SK-N-SH treated with all-trans-retinoic acid at 6 μM for 48 hours (cell line): ENCODE results near the gene ZNF778.

Experiments
- ATAC-seq: fragments of 200-7000 bp; cut with Tn5 transposase; 3 replicates; pipeline ENCODE4 v1.9.1; 2020; ENCODE audit warnings: mild to moderate bottlenecking, moderate library complexity
- ARNTL ChIP-seq: fragments of 450-650 bp; formaldehyde crosslinking; IDR thresholded peaks from 2 replicates; pipeline ENCODE4 v1.5.0; 2020; ENCODE audit warnings: low read depth, mild to moderate bottlenecking, moderate library complexity, borderline replicate concordance
- BACH2 ChIP-seq: fragments of 250-450 bp; sonication (Bioruptor Pico); IDR thresholded peaks from 2 replicates; pipeline ENCODE4 v1.9.0; 2021; ENCODE audit warnings: mild to moderate bottlenecking, borderline replicate concordance
- CSDC2 ChIP-seq: fragments of 250-450 bp; sonication (Bioruptor Pico); IDR thresholded peaks from 2 replicates; pipeline ENCODE4 v1.5.0; 2020; ENCODE audit warnings: mild to moderate bottlenecking, moderate library complexity
- ESRRG ChIP-seq: fragments of 250-450 bp; sonication (Bioruptor Pico); IDR thresholded peaks from 2 replicates; pipeline ENCODE4 v1.6.1; 2021; ENCODE audit warnings: mild to moderate bottlenecking
- GLIS3 ChIP-seq: fragments of 250-450 bp; sonication (Bioruptor Pico); IDR thresholded peaks from 2 replicates; pipeline ENCODE4 v1.5.0; 2020; ENCODE audit warnings: mild to moderate bottlenecking, moderate library complexity
- ISL1 ChIP-seq: fragments of 250-450 bp; sonication (Bioruptor Pico); IDR thresholded peaks from 2 replicates; pipeline ENCODE4 v2.1.2; 2022; ENCODE audit warnings: mild to moderate bottlenecking, moderate library complexity
- OSR1 ChIP-seq: fragments of 250-450 bp; sonication (Bioruptor Pico); IDR thresholded peaks from 2 replicates; pipeline ENCODE4 v1.8.0; 2022; ENCODE audit warnings: moderate library complexity, mild to moderate bottlenecking, inconsistent platforms
- PPARA ChIP-seq: fragments of 250-450 bp; sonication (Bioruptor Pico); IDR thresholded peaks from 2 replicates; pipeline ENCODE4 v1.5.0; 2020; ENCODE audit warnings: mild to moderate bottlenecking, borderline replicate concordance
- RARB ChIP-seq: fragments of 250-450 bp; sonication (Bioruptor Pico); IDR thresholded peaks from 2 replicates; pipeline ENCODE4 v1.8.0; 2021; ENCODE audit warnings: mild to moderate bottlenecking, moderate library complexity
- SNAI2 ChIP-seq: fragments of 250-450 bp; sonication (Bioruptor Pico); IDR thresholded peaks from 2 replicates; pipeline ENCODE4 v1.5.0; 2020; ENCODE audit warnings: mild to moderate bottlenecking, moderate library complexity
- TCF4 ChIP-seq: fragments of 250-450 bp; sonication (Bioruptor Pico); IDR thresholded peaks from 2 replicates; pipeline ENCODE4 v1.8.0; 2021; ENCODE audit warnings: mild to moderate bottlenecking, moderate library complexity, borderline replicate concordance
- TOX ChIP-seq: fragments of 250-450 bp; sonication (Bioruptor Pico); IDR thresholded peaks from 2 replicates; pipeline ENCODE4 v1.8.0; 2021; ENCODE audit warnings: mild to moderate bottlenecking, moderate library complexity, borderline replicate concordance
- ZC3H10 ChIP-seq: fragments of 250-450 bp; sonication (Bioruptor Pico); IDR thresholded peaks from 2 replicates; pipeline ENCODE4 v1.5.1; 2021; ENCODE audit warnings: mild to moderate bottlenecking, moderate library complexity
- ZFP3 ChIP-seq: fragments of 250-450 bp; sonication (Bioruptor Pico); IDR thresholded peaks from 2 replicates; pipeline ENCODE4 v1.5.0; 2020; ENCODE audit warnings: mild to moderate bottlenecking, moderate library complexity
- ZFP30 ChIP-seq: fragments of 450-650 bp; formaldehyde crosslinking; IDR thresholded peaks from 2 replicates; pipeline ENCODE4 v1.5.0; 2022; ENCODE audit warnings: mild to moderate bottlenecking, moderate library complexity
- ZNF565 ChIP-seq: fragments of 450-650 bp; formaldehyde crosslinking; conservative IDR thresholded peaks from 2 replicates; pipeline ENCODE4 v1.5.0; 2020; ENCODE audit warnings: low read depth, mild to moderate bottlenecking, moderate library complexity
- ZNF70 ChIP-seq: fragments of 450-650 bp; formaldehyde crosslinking; IDR thresholded peaks from 2 replicates; pipeline ENCODE4 v1.5.0; 2020; ENCODE audit warnings: mild to moderate bottlenecking, moderate library complexity
- ZNF8 ChIP-seq: fragments of 450-650 bp; formaldehyde crosslinking; IDR thresholded peaks from 2 replicates; pipeline ENCODE4 v1.5.0; 2020; ENCODE audit warnings: mild to moderate bottlenecking, moderate library complexity
- TF ChIP-seq, protein P1 (sequence below): fragments of 250-450 bp; sonication (Bioruptor Pico); IDR thresholded peaks from 2 replicates; pipeline ENCODE4 v1.8.0; 2020; ENCODE audit warnings: mild to moderate bottlenecking, moderate library complexity, borderline replicate concordance
- TF ChIP-seq, protein P2 (sequence below): fragments of 250-450 bp; sonication (Bioruptor Pico); IDR thresholded peaks from 2 replicates; pipeline ENCODE4 v1.8.0; 2021; ENCODE audit warnings: low read depth, mild to moderate bottlenecking, moderate library complexity, borderline replicate concordance
- TF ChIP-seq, protein P3 (sequence below): fragments of 250-450 bp; sonication (Bioruptor Pico); IDR thresholded peaks from 2 replicates; pipeline ENCODE4 v1.5.0; 2020; ENCODE audit warnings: mild to moderate bottlenecking, moderate library complexity
- TF ChIP-seq, protein P4 (sequence below): fragments of 250-450 bp; sonication (Bioruptor Pico); IDR thresholded peaks from 2 replicates; pipeline ENCODE4 v1.5.1; 2020; ENCODE audit warnings: low read depth, mild to moderate bottlenecking, moderate library complexity

ZNF778 gene

DNA sequence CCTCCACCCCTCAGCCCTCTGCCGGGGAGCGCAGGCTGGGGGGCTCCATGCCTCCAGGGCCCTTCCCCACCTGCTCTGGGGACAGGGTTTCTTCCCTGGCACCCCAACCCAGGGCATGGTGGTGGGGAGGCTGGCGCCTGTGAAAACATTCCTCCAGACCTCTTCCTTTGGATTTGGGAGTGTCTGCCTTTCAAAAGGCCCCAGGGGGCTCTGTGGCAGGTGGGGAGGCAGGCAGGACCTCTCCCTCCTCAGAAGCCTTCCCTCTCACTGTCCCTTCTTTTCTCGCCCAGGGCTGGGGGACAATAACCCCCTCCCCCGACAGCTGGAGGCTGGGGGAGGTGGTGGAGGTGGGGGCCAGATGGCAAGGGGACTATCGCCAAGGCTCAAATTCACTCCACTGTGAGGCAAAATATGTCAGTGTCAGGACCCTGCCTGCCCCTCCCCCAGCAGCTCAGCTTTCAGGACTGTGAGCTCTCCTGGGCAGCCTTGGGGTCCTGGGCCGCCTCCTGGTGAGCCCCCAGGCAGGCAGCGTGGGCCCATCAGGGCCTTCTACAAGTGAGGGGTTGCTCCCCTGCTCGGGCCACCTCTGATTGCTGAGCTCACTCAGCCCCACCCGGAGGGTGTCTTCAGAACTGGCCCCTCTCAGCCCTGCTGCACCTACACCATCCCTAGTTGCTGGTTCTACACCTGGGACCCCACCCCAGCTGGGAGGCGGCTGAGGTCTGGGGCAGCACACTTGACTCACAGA, 44.2 kb upstream of the ZNF778 start:
- ATAC-seq, result no peak
- TF ChIP-seq PPARA (CRISPR knock-in tag), result no peak
- TF ChIP-seq ZNF70 (CRISPR knock-in tag), result no peak
- no peak for TF ChIP-seq TOX (CRISPR knock-in tag)
- TF ChIP-seq, protein P1, sequence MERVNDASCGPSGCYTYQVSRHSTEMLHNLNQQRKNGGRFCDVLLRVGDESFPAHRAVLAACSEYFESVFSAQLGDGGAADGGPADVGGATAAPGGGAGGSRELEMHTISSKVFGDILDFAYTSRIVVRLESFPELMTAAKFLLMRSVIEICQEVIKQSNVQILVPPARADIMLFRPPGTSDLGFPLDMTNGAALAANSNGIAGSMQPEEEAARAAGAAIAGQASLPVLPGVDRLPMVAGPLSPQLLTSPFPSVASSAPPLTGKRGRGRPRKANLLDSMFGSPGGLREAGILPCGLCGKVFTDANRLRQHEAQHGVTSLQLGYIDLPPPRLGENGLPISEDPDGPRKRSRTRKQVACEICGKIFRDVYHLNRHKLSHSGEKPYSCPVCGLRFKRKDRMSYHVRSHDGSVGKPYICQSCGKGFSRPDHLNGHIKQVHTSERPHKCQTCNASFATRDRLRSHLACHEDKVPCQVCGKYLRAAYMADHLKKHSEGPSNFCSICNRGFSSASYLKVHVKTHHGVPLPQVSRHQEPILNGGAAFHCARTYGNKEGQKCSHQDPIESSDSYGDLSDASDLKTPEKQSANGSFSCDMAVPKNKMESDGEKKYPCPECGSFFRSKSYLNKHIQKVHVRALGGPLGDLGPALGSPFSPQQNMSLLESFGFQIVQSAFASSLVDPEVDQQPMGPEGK (CRISPR knock-in tag), result no peak
- no peak for TF ChIP-seq OSR1 (CRISPR knock-in tag)
- TF ChIP-seq, protein P2, sequence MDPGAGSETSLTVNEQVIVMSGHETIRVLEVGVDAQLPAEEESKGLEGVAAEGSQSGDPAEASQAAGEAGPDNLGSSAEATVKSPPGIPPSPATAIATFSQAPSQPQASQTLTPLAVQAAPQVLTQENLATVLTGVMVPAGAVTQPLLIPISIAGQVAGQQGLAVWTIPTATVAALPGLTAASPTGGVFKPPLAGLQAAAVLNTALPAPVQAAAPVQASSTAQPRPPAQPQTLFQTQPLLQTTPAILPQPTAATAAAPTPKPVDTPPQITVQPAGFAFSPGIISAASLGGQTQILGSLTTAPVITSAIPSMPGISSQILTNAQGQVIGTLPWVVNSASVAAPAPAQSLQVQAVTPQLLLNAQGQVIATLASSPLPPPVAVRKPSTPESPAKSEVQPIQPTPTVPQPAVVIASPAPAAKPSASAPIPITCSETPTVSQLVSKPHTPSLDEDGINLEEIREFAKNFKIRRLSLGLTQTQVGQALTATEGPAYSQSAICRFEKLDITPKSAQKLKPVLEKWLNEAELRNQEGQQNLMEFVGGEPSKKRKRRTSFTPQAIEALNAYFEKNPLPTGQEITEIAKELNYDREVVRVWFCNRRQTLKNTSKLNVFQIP (CRISPR knock-in tag), result no peak
- TF ChIP-seq, protein P3, sequence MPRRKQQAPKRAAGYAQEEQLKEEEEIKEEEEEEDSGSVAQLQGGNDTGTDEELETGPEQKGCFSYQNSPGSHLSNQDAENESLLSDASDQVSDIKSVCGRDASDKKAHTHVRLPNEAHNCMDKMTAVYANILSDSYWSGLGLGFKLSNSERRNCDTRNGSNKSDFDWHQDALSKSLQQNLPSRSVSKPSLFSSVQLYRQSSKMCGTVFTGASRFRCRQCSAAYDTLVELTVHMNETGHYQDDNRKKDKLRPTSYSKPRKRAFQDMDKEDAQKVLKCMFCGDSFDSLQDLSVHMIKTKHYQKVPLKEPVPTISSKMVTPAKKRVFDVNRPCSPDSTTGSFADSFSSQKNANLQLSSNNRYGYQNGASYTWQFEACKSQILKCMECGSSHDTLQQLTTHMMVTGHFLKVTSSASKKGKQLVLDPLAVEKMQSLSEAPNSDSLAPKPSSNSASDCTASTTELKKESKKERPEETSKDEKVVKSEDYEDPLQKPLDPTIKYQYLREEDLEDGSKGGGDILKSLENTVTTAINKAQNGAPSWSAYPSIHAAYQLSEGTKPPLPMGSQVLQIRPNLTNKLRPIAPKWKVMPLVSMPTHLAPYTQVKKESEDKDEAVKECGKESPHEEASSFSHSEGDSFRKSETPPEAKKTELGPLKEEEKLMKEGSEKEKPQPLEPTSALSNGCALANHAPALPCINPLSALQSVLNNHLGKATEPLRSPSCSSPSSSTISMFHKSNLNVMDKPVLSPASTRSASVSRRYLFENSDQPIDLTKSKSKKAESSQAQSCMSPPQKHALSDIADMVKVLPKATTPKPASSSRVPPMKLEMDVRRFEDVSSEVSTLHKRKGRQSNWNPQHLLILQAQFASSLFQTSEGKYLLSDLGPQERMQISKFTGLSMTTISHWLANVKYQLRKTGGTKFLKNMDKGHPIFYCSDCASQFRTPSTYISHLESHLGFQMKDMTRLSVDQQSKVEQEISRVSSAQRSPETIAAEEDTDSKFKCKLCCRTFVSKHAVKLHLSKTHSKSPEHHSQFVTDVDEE, result no peak
- TF ChIP-seq, protein P4, sequence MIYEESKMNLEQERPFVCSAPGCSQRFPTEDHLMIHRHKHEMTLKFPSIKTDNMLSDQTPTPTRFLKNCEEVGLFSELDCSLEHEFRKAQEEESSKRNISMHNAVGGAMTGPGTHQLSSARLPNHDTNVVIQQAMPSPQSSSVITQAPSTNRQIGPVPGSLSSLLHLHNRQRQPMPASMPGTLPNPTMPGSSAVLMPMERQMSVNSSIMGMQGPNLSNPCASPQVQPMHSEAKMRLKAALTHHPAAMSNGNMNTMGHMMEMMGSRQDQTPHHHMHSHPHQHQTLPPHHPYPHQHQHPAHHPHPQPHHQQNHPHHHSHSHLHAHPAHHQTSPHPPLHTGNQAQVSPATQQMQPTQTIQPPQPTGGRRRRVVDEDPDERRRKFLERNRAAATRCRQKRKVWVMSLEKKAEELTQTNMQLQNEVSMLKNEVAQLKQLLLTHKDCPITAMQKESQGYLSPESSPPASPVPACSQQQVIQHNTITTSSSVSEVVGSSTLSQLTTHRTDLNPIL (CRISPR knock-in tag), result no peak

DNA sequence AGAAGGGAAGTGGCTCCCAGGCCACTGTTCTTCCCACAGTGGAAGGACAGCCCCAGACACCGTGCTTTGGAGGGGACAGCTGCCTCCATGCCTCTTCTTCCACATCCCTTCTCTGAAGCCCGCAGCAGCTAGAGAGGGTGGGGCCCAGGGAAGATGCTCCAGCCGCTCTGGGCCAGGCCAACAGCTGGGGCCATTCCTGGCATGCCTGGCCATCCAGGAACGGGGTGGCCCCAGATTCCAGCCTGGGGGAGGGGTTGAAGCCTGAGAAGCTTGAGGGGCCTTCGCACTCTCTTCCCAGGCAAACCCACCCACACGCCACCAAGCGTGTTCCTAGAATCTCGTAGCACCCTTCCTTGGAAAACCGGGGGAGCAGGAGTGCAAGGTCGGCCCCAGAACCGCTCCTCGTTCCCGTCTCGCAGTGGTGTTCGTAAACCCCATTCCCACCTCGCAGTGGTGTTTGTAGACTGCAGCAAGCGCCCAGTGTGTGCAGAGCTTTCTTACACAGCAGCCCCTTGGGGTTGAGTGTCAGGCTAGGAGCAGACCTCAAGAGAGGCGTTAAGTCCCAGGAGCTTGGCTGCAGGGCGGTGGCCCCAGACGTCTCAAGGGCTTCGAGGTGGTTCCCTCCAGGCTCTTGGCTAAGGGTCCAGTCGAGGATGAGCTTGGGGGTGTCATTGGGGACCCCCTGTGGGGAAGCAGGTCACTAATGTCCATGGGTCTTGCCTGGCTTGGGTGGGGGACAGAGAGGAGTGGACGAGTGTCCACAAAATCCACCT, 43.3 kb upstream of the ZNF778 start:
- no peak for ATAC-seq
- TF ChIP-seq BACH2 (CRISPR knock-in tag), result no peak
- TF ChIP-seq OSR1 (CRISPR knock-in tag), result no peak
- TF ChIP-seq, protein P4 (CRISPR knock-in tag), result no peak
- no peak for TF ChIP-seq SNAI2 (CRISPR knock-in tag)
- no peak for TF ChIP-seq ESRRG (CRISPR knock-in tag)
- no peak for TF ChIP-seq ZNF8
- no peak for TF ChIP-seq ZFP30 (CRISPR knock-in tag)
- TF ChIP-seq, protein P1 (CRISPR knock-in tag), result no peak
- no peak for TF ChIP-seq RARB (CRISPR knock-in tag)
- TF ChIP-seq ARNTL (CRISPR knock-in tag), result no peak
- no peak for TF ChIP-seq ISL1
- TF ChIP-seq PPARA (CRISPR knock-in tag), result no peak
- TF ChIP-seq, protein P3, result no peak
- TF ChIP-seq TCF4 (CRISPR knock-in tag), result no peak
- no peak for TF ChIP-seq ZNF565 (CRISPR knock-in tag)
- TF ChIP-seq CSDC2 (CRISPR knock-in tag), result no peak
- TF ChIP-seq, protein P2 (CRISPR knock-in tag), result no peak
- no peak for TF ChIP-seq GLIS3 (CRISPR knock-in tag)
- TF ChIP-seq ZFP3 (CRISPR knock-in tag), result no peak
- no peak for TF ChIP-seq ZC3H10
- TF ChIP-seq, all 23 proteins: peak for 0
